WERI-Rb-1 (cell line): ENCODE results near the gene CPNE7.

Experiments used
- DNase-seq: peaks from one replicate; pipeline ENCODE4 v3.0.0-alpha.2; 2020
- H3K27ac ChIP-seq: fragments of 250-450 bp; sonication (Bioruptor Pico); 2 replicates; pipeline ENCODE4 v1.5.1; 2020; ENCODE audit warnings: mild to moderate bottlenecking, moderate library complexity
- H3K27me3 ChIP-seq: fragments of 250-450 bp; sonication (Bioruptor Pico); 2 replicates; pipeline ENCODE4 v1.5.1; 2021; ENCODE audit warnings: mild to moderate bottlenecking, low read depth, moderate library complexity; ENCODE audit not compliant: insufficient read depth, severe bottlenecking
- H3K36me3 ChIP-seq: fragments of 250-450 bp; sonication (Bioruptor Pico); 2 replicates; pipeline ENCODE4 v1.5.1; 2020; ENCODE audit warnings: mild to moderate bottlenecking, moderate library complexity
- H3K4me3 ChIP-seq: 2 replicates; pipeline ENCODE4 v1.5.1; 2011; ENCODE audit warnings: low read depth, mild to moderate bottlenecking, control low read depth, low read length
- H3K9me3 ChIP-seq: fragments of 250-450 bp; sonication (Bioruptor Pico); 2 replicates; pipeline ENCODE4 v1.5.1; 2021; ENCODE audit warnings: mild to moderate bottlenecking, moderate library complexity; ENCODE audit not compliant: severe bottlenecking
- TF ChIP-seq, protein P1 (sequence below): IDR thresholded peaks from 2 replicates; pipeline ENCODE4 v1.5.1; 2011; ENCODE audit warnings: low read depth, mild to moderate bottlenecking, control low read depth, inconsistent platforms, low read length

The CPNE7 gene

DNA sequence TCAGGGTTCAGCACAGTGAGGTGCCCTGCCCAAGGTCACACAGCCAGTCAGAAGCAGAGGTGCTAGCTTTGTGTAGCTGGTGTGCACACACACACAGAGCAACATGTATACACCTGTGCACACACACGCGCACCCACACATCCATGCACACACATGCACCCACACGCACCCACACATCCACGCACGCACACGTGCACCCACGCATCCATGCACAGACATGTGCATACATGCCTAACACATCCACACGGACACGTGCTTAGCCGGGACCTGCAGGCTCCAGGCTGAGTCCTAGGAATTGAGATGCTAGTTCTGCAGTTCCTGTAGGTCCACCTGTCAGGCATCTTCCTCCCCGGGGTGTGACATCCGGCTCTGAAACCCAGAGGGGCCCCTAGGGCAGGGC lies 24.9 kb downstream of the CPNE7 start:
- no peaks in the 10 kb centered on the region for H3K36me3 ChIP-seq
- no peaks in the 10 kb centered on the region for H3K9me3 ChIP-seq
- H3K27me3 ChIP-seq, result no peaks in the 10 kb centered on the region
- DNase-seq, result no peak
- TF ChIP-seq, protein P1, sequence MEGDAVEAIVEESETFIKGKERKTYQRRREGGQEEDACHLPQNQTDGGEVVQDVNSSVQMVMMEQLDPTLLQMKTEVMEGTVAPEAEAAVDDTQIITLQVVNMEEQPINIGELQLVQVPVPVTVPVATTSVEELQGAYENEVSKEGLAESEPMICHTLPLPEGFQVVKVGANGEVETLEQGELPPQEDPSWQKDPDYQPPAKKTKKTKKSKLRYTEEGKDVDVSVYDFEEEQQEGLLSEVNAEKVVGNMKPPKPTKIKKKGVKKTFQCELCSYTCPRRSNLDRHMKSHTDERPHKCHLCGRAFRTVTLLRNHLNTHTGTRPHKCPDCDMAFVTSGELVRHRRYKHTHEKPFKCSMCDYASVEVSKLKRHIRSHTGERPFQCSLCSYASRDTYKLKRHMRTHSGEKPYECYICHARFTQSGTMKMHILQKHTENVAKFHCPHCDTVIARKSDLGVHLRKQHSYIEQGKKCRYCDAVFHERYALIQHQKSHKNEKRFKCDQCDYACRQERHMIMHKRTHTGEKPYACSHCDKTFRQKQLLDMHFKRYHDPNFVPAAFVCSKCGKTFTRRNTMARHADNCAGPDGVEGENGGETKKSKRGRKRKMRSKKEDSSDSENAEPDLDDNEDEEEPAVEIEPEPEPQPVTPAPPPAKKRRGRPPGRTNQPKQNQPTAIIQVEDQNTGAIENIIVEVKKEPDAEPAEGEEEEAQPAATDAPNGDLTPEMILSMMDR, result no peak
- peak overlapping the region; percentile 63 for H3K27ac ChIP-seq
- H3K4me3 ChIP-seq, result no peak overlapping the region

DNA sequence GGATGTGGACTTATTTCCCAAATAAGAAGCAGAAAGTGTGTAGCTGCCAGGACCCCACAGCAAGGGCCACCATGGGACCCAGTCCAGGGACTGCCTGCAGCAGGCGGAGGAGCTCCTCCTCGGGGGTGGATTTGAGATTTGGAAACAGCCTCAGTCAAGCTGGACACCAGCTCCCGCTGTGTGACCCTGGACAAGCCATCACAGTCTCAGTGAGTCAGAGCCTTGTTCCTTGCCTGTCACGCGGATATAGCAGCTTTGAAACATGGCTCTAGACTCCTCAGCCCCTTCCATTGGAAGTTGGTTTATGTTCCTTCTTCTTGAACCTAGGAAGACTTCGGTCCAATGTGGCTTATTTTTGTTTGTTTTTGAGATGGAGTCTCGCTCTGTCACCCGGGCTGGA lies 25.4 kb downstream of the CPNE7 start:
- H3K9me3 ChIP-seq, result no peaks in the 10 kb centered on the region
- no peaks in the 10 kb centered on the region for H3K36me3 ChIP-seq
- H3K27ac ChIP-seq, result no peak overlapping the region
- DNase-seq, result no peak
- H3K27me3 ChIP-seq, result no peaks in the 10 kb centered on the region
- H3K4me3 ChIP-seq, result no peak overlapping the region
- TF ChIP-seq, protein P1, result no peak

DNA sequence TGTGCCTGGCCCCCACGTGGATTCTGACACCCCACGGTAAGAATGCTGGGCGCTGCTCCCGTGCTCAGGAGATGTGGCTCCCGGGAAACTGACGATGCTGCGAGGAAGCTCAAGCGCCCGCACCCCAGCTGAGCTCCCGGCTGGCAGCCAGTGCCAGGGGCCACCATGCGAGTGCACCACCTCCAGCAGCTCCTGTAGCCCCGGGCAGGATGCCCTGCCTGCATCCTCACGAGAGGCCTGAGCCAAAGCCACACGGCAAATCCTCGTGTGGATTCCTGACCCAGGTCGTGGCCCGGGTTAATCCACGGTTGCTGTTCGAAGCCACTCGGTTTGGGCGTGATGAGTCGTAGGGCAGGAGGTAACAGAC lies 26.3 kb downstream of the CPNE7 start:
- no peaks in the 10 kb centered on the region for H3K36me3 ChIP-seq
- no peak overlapping the region for H3K4me3 ChIP-seq
- no peak overlapping the region for H3K27ac ChIP-seq

DNA sequence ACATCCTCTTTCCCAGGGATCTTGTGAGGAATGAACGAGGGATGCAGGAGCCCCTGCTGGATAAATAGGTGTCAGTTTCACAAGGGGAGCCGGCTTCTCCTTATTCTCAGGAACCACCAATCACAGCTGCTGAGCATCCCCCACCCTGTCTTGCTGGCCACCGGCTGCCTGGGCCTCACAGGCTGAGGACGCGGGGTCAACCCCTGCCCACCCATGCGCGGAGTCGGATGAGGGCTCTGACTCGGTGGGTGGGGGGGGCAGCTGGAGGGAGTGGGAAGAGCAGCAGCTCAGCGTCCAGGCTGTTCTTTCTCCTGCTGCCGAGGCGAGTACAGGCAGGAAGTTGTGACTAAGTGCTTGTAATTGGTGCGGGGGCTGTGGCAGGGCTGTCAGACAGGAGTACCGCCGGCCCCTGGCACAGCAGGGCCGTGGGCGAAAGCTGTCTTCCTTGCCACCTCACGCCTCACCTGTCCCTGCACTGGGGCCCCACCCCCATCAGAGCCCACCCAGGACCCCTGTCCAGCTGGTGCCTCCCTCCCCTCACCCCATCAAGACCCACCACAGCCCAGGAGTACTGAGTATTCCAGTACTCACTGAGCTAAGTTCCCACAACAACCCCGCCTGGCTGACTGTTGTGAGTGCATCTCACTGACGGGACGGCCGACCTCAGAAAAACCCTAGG lies 26.9 kb downstream of the CPNE7 start:
- DNase-seq, result peak; percentile 74
- no peaks in the 10 kb centered on the region for H3K9me3 ChIP-seq
- no peaks in the 10 kb centered on the region for H3K27me3 ChIP-seq
- TF ChIP-seq, protein P1, result no peak
- H3K27ac ChIP-seq, result no peak overlapping the region
- H3K36me3 ChIP-seq, result no peaks in the 10 kb centered on the region
- H3K4me3 ChIP-seq, result no peak overlapping the region

More for the DNA sequence above, 26.3 kb downstream of the CPNE7 start:
- peak; percentile 12 for DNase-seq
- TF ChIP-seq, protein P1, result no peak
- no peaks in the 10 kb centered on the region for H3K27me3 ChIP-seq
- H3K9me3 ChIP-seq, result no peaks in the 10 kb centered on the region

DNA sequence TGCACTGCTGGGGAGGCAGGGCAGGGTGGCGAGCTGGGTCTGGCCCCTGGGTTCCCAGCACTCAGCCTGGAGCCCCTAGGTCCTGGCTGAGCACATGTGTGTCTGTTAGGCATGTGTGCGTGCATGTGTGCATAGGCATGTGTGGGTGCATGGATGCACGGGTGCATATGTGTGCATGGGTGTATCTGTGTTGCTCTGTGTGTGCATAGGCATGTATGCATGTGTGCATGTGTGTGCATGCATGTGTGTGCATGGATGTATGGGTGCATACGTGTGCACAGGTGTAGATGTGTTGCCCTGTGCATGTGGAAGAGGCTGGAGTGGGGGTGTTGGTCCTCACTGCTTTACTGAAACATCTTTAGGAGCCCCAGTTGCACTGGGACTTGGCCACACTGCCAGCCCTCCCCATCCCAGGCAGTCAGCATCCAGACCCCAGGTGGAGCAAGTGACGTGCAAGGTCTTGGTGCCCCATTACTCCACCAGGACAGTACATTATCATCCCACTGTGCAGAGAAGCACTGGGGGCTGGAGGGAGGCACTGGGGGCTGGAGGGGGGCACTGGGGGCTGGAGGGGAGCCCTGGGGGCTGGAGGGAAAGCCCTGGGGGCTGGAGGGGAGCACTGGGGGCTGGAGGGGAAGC lies 27.5 kb downstream of the CPNE7 start:
- TF ChIP-seq, protein P1, result no peak
- Histone ChIP-seq H3K4me3 (no peak overlapping the region), H3K27me3 (no peaks in the 10 kb centered on the region), H3K9me3 (no peaks in the 10 kb centered on the region), H3K36me3 (no peaks in the 10 kb centered on the region), H3K27ac (no peak overlapping the region)
- no peak for DNase-seq
